ENCODE results near the gene PPFIA2. TPM values are rescaled to one million over a fixed set of nuclear protein-coding genes. Genes with fewer than 3 reads are reported as not detected.

The PPFIA2 gene
- total RNA-seq, 1 donor from 2014 or later, result not detected

GRCh38 chr12:81332054-81332453, 427.1 kb downstream of the PPFIA2 start:
- no peaks in the 10 kb centered on the region for H3K9me3 Mint-ChIP-seq (ENCODE audit: unreplicated experiment)
- H3K27me3 Mint-ChIP-seq (ENCODE audit: unreplicated experiment), result no peaks in the 10 kb centered on the region
- DNase-seq (ENCODE audit: low spot score), result no peak
- peaks cover 3% of the 10 kb centered on the region for H3K4me1 Mint-ChIP-seq (ENCODE audit: unreplicated experiment)
- H3K4me3 Mint-ChIP-seq (ENCODE audit: unreplicated experiment), result no peak overlapping the region
- no peaks in the 10 kb centered on the region for H3K36me3 Mint-ChIP-seq (ENCODE audit: low read depth, unreplicated experiment)
- no peak overlapping the region for H3K27ac Mint-ChIP-seq (ENCODE audit: unreplicated experiment)
- TF ChIP-seq CTCF (IDR thresholded peaks at IDR 0.05; ENCODE audit: unreplicated experiment), result no peak

GRCh38 chr12:81330480-81330879, 428.7 kb downstream of the PPFIA2 start:
- no peak for TF ChIP-seq CTCF (IDR thresholded peaks at IDR 0.05; ENCODE audit: unreplicated experiment)
- no peaks in the 10 kb centered on the region for H3K27me3 Mint-ChIP-seq (ENCODE audit: unreplicated experiment)

GRCh38 chr12:81329085-81329484, 430.1 kb downstream of the PPFIA2 start:
- Mint-ChIP-seq H3K27me3 (ENCODE audit: unreplicated experiment) (no peaks in the 10 kb centered on the region), H3K4me3 (ENCODE audit: unreplicated experiment) (no peak overlapping the region), H3K36me3 (ENCODE audit: low read depth, unreplicated experiment) (no peaks in the 10 kb centered on the region), H3K4me1 (ENCODE audit: unreplicated experiment) (no peaks in the 10 kb centered on the region), H3K27ac (ENCODE audit: unreplicated experiment) (no peak overlapping the region), H3K9me3 (ENCODE audit: unreplicated experiment) (no peaks in the 10 kb centered on the region)
- DNase-seq (ENCODE audit: low spot score), result peak; percentile 30
- TF ChIP-seq CTCF (IDR thresholded peaks at IDR 0.05; ENCODE audit: unreplicated experiment), result peak; percentile 72

More at GRCh38 chr12:81330480-81330879, 428.7 kb downstream of the PPFIA2 start:
- no peak for DNase-seq (ENCODE audit: low spot score)
- no peaks in the 10 kb centered on the region for H3K9me3 Mint-ChIP-seq (ENCODE audit: unreplicated experiment)
- no peak overlapping the region for H3K27ac Mint-ChIP-seq (ENCODE audit: unreplicated experiment)
- H3K4me3 Mint-ChIP-seq (ENCODE audit: unreplicated experiment), result no peak overlapping the region
- no peaks in the 10 kb centered on the region for H3K36me3 Mint-ChIP-seq (ENCODE audit: low read depth, unreplicated experiment)
- H3K4me1 Mint-ChIP-seq (ENCODE audit: unreplicated experiment), result peaks cover 3% of the 10 kb centered on the region

GRCh38 chr12:81327425-81327824, 431.7 kb downstream of the PPFIA2 start:
- Mint-ChIP-seq H3K4me1 (ENCODE audit: unreplicated experiment) (no peaks in the 10 kb centered on the region), H3K36me3 (ENCODE audit: low read depth, unreplicated experiment) (no peaks in the 10 kb centered on the region), H3K27me3 (ENCODE audit: unreplicated experiment) (no peaks in the 10 kb centered on the region), H3K9me3 (ENCODE audit: unreplicated experiment) (no peaks in the 10 kb centered on the region), H3K4me3 (ENCODE audit: unreplicated experiment) (no peak overlapping the region), H3K27ac (ENCODE audit: unreplicated experiment) (no peak overlapping the region)
- TF ChIP-seq CTCF (IDR thresholded peaks at IDR 0.05; ENCODE audit: unreplicated experiment), result peak; percentile 14
- no peak for DNase-seq (ENCODE audit: low spot score)

- TF ChIP-seq CTCF (IDR thresholded peaks at IDR 0.05; ENCODE audit: unreplicated experiment), result no peak
- Mint-ChIP-seq H3K36me3 (ENCODE audit: low read depth, unreplicated experiment) (no peaks in the 10 kb centered on the region), H3K27ac (ENCODE audit: unreplicated experiment) (no peak overlapping the region), H3K4me1 (ENCODE audit: unreplicated experiment) (no peaks in the 10 kb centered on the region), H3K9me3 (ENCODE audit: unreplicated experiment) (no peaks in the 10 kb centered on the region), H3K4me3 (ENCODE audit: unreplicated experiment) (no peak overlapping the region), H3K27me3 (ENCODE audit: unreplicated experiment) (no peaks in the 10 kb centered on the region)
- no peak for DNase-seq (ENCODE audit: low spot score)
Measured at GRCh38 chr12:81325086-81325485, 434.1 kb downstream of the PPFIA2 start.

Measured in endothelial cell (in vitro differentiated cells).